Stimulated activated CD8-positive, alpha-beta memory T cell treated with anti-CD3 and anti-CD28 coated beads, Interleukin-7, amount 100 ng/mL, for 48 hours (primary cell): ENCODE measurements around the gene SALL4.
"Not testable (repeated sequence)": the region's sequence is repeated elsewhere in the genome, so short reads cannot be mapped to it uniquely, and the experiment has no call there.

Source experiments
- DNase-seq, 2 donors: peaks; one replicate each; pipeline ENCODE4 v3.0.0-alpha.2; 2020; ENCODE audit warnings: low read depth in 1 of 2; ENCODE audit errors: extremely low read depth in 1 of 2

The SALL4 gene

DNA sequence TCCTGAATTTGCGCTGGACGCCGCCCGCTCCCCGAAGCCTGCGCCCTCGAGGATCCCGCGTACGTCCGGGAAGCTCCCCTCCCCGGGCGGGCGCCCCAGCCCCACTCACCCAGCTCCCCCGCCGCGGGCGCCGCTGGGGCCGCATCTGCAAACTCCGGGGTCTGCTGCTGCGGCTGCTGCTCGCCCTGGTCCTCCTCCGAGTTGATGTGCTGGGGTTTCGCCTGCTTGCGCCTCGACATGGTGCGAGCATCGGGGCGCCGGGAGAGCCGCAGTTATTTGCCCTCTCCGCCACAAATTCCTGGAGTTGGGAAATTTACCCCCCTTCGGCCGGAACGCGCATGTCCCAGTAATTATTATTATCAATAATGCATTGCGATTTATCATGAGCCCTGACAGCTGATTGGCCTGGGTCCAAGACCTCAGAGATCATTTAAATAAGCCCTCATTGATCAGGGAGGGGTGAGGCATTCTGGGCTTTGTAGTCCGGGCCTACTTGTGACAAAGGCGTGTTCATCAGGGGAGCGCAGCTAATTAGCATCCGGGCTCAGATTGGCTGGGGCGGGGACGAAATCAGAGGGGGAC, at the start of gene SALL4:
SALL4 (minus strand) TSS at position 352 of the 582 bp plus-strand sequence; CDS start at position 239, 113 bp downstream.
- DNase-seq, result no peak

DNA sequence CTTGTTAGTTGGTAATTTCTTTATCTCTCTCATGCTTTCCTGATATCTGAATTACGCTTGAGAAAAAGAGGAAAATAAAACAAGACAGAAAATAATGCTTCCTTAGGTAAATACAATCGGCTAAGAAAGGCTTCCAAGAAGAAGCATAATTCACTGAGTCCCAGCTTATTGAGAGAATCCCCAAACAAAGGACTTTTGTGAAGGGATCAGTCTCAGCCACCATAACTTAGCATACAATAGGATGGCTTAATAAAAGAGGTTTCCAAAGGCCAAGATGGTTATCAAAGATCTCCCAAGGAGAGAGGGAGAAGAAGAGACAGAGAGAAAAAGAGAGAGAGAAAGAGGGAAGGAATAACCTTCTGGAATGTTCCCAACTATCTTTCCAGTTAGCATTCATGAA, 46.0 kb upstream of the SALL4 start:
- no peak for DNase-seq

DNA sequence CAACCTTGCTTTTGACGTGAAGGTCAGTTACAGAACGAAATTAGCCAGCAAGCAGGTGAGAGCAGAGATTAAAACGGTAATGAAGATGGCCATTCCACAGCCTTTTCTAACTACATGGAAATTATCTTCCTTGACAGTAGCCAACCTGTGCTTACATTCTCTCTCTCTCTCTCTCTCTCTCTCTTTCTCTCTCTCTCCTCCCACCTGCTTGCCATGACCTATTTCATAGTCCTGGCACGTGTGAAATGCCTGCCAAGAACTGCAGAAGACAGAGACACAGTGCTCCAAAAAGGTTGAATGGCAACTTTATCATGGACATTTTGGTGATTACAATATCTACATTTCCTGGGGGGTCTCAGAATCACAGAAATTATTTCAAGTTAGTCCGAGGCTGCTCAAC, 38.5 kb upstream of the SALL4 start:
- DNase-seq, result no peak

DNA sequence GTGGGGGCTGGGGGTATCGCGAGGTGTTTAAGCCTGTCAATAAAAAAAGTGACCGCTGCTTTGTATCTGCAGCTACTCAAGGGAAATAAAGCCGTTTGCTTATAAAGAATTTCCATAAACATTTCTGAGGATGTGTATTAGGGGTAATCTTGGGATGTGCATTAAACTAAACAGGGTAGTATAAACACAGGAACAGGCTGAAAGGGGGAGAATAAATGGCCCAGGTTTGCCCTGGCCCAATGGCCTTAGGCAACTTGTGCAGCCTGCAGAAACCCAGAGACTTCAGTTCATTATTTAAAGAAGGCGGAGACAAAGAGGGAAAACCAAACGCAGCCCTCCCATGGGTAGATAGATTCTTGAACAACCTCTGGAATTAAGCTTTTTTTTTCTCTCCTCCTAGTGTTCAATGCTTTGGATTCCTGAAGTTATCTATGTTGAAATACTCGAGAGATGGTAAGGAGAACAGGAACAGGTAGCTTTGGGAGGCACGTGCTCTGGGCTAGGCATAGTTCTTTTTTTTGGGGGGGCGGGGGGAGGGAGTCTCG, 35.6 kb upstream of the SALL4 start:
- DNase-seq, result no peak

DNA sequence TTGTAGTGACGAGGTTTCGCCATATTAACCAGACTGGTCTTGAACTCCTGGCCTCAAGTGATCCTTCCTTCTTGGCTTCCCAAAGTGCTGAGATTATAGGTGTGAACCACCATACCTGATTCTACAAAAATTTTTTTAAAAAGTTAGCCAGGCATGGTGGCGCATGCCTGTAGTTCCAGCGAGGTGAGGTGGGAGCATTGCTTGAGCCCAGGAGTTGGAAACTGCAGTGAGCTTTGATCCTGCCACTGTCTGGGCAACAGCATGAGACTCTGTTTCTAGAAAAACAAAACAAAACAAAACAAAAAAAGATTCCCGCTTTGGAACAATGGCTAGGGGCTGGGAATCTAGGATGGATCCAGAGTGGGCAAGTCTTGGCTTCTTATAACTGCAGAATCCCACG, 35.1 kb upstream of the SALL4 start:
- DNase-seq, result no peak

DNA sequence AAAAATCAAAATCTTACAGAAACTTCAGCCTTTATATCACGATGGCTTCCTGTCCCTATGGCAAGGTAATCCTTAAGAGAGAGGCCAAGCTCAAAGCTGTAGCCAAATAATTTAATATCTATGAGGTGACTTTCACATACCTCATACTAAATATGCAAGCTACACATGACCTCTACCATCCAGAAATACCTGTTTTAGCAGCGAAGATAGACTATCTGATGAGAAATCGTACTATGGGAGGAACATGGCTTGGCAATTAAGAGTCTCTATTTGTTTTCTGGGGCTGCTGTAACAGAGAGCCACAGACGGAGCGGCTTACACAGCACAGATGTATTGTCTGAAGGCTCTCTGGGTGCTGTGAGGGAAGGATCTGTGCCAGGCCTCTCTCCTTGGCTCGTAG, 31.0 kb upstream of the SALL4 start:
- no peak for DNase-seq

DNA sequence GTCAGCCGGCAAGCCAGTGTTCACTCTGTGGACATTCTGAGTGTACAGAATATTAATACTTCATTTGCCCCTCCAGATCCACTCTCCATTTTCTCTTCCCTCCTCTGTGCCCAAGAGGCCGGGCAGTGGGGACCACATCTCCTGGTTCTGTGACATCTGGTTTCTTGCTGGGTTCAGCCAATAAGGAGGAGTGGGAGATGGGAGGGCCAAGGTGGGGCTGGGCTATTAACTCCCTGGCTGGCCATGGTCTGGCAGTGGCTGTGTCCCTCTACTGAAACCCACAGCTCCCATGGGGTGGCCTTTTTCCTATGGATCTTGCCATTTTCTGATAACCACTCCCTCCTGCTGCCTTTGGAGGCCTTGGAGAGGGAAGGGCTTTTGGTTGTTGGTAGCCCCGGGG, 30.0 kb upstream of the SALL4 start:
- DNase-seq, result no peak

DNA sequence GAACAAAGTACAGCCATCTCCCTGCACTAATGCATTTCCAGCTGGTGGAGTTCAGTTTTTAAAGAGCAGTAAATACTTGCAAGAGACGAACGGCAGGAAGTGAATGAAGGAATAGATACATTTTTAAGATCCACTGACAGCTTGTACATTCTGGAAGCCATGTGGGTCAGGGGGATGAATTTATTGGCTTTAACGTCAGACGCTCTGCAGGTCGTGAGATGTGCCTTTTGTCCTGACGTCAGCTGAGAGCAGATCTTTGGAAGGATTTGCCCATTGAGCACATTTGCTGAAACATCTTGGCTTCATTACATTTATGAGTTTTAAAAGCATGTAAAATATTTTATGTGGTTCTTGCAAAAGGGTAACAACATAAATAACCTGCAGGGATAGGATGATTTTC, 29.5 kb upstream of the SALL4 start:
- DNase-seq, result no peak

DNA sequence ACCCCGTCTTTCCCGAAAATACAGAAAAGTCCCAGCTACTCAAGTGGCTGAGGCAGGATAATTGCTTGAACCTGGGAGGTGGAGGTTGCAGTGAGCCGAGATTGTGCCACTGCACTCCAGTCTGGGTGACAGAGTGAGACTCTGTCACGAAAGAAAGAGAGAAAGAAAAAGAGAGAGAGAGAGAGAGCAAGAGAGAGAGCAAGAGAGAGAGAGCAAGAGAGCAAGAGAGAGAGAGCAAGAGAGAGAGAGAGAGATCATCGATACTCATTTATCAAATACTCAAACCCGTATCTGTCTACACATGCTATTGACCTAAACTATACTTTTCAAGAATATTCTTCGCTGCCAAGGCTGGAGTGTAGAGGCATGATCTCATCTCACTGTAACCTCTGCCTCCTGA, 28.2 kb upstream of the SALL4 start:
- no peak for DNase-seq

DNA sequence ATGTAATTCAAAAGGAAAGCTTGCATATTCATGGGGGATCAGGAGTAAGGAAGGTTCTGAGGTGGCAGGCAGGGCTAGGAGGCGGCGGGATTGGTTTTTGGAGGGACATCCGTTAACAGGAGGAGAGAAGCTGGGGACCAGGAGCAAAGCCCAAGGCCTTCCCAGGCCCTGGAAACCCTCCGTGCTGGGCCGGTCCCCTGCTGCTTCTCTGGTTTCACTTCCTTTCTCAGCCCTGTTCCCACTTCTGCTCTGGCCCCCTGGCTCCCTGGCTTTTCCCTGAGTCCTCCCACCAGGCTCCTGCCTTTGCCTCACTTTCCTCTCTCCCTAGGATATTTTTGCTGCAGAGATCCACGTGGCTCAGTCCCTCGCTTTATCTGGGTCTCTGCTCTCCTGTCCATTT, 26.4 kb upstream of the SALL4 start:
- DNase-seq, result no peak

DNA sequence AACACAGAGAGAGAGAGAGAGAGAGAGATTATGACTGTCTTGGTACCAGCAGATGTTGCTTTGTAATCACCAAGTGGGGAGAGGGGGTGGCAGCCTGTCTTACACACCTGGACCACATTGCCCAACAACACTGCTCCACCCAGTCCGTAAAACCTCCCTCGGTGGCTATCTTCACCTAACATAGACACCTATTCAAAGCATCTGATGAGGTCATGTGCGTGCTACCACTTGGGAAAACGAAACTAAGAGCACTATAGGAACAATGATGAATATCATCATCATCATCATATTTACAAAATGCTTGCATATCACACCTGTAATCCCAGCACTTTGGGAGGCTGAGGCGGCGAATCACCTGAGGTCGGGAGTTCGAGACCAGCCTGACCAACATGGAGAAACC, 24.1 kb upstream of the SALL4 start:
- no peak for DNase-seq

DNA sequence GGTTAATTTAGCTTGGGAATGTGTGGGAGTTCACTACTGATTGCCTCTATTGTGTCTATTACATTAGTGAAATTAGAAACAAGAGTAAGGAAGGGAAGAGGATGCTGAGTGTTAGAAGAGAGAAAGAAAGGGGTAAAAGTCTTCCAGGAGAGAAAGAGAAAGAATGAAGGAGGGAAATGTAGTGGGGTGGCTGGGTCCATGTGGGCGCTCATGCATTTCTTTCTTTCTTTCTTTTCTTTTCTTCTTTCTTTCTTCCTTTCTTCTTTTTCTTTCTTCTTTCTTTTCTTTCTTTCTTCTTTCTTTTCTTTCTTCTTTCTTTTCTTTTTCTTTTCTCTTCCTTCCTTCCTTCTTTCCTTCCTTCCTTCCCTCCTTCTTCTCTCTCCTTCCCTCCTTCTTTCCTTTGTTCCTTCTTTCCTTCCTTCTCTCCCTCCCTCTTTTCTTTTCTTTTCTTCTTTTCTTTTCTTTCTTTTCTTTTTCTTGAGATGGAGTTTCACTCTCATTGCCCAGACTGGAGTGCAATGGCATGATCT, 16.2 kb upstream of the SALL4 start:
- no peak for DNase-seq

DNA sequence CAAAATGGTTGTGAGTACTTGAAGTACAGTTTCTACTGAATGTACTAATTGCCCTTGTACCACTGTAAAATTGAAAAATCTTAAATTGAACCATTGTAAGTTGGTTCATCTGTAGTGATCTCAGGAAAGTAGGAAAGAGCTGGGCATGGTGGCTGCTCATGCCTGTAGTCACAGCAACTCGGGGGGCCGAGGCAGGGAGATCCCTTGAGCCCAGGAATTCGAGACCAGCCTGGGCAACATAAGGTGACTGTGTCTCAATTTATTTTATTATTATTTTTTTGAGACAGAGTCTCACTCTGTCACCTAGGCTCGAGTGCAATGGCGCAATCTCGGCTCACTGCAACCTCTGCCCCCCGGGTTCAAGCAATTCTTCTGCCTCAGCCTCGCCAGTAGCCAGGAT, 14.5 kb upstream of the SALL4 start:
- not testable (repeated sequence) for DNase-seq

DNA sequence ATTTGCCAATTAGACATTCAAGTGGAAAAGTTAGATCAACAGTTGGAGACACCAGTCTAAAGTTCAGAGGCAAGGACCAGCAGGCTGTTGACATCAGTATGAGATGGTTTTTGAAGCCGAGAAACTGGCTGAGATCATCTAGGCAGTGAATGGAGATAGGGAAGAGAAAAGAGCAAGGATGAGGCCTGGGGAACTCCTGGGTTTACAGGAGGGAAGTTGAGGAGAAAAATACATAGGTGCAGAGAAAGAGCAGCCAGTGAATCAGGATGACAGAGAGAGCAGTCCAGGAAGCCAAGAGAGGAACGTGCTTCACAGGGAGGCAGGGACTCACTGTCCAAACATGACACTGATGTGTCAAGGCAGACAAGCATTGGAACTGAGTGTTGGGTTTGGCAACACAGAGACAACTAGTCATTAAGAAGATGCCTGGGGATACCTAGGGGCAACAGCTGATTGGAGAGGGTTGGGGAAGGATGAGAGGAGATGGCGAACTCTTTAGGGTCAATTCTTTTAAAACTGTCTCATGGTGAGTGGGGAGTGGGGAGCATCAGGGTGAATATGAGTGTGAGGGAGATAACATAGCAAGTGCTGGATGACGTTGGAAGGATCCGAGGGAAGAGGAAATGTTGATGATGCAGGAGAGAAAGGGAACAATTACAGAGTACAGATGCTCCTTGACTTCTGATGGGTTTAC, 13.2 kb upstream of the SALL4 start:
- DNase-seq, result no peak

DNA sequence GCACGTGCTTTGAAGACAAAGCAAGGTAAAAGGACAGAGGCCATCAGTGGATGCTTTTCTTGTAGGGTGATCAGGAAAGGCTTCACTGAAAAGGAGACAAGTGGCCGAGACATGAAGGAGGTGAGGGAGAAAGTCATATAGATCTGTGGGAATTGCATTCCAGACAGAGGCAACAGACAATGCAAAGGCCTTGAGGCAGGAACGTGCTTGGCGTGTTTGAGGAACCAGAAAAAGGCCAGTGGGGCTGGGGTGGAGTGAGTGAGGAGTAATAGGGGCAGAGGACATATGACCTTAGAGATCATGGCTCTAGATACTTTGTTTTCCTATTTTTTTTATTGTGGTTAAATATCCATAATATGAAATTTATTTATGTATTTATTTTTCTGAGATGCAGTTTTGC, 10.5 kb upstream of the SALL4 start:
- DNase-seq, result no peak

DNA sequence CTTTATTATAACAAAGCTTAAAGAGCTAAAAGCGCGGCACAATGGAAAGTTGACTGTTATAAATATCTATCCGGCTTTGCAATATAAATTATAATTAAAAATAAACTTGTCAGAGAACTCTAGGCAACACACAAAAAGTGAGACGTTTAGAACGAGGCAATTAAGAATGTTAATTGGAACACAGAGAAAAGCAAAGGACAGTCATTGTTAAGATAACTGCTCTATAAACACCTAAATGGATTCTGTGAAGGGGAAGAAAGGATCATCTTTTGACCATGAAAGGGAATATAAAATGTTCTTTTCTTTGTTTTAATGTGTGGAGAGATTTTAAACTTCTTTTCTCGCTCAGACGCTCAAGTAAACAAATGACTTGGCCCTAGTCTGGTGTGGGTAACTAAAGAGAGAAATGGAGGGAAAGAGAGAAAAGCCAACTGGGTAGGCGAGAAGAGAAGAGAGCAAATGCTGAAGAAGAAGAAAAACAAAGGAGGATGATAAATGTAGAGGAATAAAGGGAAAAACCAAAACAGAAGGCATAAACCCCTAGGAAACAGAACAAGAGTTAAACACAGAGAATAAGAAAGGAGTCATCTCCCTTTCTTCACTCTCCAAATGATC, 9.3 kb upstream of the SALL4 start:
- DNase-seq, result no peak

DNA sequence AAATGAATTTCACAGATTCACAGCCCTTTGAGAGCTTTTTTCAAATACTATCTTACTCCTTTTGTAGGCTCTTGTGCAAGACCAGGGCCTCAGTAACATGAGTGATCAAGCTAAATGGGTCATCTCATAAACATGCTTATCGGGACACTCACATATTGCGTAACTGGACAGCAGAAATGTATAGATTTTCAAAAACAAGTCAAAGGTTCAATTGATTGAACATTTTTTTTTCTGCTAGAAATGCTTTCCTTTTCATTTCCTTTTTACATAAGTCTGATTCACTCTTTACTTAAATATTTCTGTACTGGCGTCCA, 8.7 kb upstream of the SALL4 start:
- DNase-seq, result no peak

DNA sequence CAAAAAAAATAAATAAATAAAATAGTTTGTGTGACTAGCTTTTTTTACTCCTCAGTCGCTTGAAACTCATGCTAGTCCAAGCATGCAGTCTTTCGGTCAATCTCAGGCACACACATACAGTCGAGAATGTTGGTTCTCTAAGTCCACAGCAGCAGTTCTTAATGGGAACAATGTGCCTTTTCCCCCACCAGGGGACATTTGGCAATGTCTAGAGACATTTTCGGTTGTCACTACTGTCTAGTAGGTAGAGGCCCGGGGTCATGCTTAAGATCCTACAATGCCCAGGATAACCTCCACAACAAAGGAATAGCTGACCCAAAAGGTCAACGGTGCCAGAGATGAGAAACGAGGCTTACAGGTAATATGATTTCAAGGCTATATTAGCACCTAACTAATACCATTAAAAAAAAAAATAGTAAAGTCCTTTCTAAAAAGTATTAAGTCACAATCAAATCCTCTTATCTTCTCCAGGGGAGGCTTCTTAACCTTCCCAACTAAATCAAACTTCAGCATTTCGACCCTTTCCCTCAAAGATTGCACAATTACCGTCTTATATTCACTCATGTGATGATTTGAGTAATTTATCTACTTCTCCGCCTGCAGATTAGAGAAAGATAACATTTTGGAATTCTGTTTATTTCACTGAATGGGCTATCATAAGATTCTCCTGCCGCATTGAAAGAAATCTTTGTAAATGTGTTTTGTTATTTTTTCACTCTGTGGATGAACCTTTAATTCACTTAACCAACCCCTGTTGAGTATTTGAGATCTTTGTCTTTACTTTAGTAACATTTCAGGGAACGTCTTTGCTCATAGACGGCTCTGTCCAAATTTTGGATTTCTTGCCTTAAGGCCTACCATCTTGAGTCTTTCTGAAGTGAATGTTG, 8.1 kb upstream of the SALL4 start:
- DNase-seq, result no peak

DNA sequence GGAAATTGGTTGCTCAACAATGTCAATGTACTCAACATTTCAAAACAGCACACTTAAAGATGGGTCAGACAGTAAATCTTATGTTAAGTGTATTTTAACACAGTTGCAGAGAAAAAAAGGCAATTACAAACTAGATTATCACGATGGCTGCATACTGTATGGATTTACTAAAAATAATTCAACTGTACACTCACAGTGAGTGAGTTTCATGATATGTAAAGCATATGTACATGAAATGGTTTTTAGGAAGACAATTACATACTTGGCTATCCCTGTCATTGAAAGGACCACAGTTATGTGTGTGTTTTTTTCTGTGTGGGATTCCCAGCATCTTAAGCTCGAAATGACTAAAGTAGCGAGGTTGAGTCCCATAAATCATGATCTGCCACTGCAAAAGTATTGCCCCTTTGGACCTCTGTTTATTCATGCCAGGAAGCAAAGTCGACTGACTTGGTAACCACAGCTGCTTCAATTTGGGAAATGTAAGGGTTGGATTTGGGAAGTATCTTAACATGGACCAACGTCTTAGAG, 5.5 kb upstream of the SALL4 start:
- no peak for DNase-seq

DNA sequence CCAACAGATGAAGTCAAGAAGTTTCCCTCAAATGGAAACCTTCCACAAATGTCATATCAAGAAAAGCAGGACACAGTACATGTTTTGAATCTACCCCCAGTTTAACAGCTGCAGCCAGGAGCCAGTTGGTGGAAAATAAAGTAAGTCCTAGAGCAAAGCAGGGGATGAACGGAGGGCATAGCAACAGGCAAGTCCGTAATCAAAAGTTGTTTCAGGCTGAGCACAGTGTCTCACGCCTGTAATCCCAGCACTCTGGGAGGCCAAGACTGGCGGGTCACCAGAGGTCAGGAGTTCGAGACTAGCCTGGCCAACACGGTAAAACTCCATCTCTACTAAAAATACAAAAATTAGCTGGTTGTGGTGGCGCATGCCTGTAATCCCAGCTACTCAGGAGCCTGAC, 2.4 kb upstream of the SALL4 start:
- DNase-seq, result no peak
